HK-2 (cell line): ENCODE measurements around the gene BLTP3A.
A peak's percentile ranks its signal among the peaks of the same experiment; 100 is the strongest.
"Not testable (repeated sequence)": the region's sequence is repeated elsewhere in the genome, so short reads cannot be mapped to it uniquely, and the experiment has no call there.

Experiments used
- DNase-seq: peaks from one replicate; pipeline ENCODE4 v3.0.0-alpha.2; 2018; ENCODE audit not compliant: unreplicated experiment

The BLTP3A gene, protein sequence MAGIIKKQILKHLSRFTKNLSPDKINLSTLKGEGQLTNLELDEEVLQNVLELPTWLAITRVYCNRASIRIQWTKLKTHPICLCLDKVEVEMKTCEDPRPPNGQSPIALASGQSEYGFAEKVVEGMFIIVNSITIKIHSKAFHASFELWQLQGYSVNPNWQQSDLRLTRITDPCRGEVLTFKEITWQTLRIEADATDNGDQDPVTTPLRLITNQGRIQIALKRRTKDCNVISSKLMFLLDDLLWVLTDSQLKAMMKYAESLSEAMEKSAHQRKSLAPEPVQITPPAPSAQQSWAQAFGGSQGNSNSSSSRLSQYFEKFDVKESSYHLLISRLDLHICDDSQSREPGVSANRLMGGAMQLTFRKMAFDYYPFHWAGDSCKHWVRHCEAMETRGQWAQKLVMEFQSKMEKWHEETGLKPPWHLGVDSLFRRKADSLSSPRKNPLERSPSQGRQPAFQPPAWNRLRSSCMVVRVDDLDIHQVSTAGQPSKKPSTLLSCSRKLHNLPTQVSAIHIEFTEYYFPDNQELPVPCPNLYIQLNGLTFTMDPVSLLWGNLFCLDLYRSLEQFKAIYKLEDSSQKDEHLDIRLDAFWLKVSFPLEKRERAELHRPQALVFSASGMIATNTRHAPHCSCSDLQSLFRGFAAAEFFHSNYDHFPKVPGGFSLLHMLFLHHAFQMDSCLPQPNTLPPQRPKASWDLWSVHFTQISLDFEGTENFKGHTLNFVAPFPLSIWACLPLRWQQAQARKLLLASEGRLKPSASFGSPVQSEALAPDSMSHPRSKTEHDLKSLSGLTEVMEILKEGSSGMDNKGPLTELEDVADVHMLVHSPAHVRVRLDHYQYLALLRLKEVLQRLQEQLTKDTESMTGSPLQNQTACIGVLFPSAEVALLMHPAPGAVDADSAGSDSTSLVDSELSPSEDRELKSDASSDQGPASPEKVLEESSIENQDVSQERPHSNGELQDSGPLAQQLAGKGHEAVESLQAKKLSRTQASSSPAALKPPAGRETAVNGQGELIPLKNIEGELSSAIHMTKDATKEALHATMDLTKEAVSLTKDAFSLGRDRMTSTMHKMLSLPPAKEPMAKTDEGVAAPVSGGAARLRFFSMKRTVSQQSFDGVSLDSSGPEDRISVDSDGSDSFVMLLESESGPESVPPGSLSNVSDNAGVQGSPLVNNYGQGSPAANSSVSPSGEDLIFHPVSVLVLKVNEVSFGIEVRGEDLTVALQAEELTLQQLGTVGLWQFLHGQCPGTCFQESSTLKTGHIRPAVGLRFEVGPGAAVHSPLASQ (N-terminal part only)

DNA sequence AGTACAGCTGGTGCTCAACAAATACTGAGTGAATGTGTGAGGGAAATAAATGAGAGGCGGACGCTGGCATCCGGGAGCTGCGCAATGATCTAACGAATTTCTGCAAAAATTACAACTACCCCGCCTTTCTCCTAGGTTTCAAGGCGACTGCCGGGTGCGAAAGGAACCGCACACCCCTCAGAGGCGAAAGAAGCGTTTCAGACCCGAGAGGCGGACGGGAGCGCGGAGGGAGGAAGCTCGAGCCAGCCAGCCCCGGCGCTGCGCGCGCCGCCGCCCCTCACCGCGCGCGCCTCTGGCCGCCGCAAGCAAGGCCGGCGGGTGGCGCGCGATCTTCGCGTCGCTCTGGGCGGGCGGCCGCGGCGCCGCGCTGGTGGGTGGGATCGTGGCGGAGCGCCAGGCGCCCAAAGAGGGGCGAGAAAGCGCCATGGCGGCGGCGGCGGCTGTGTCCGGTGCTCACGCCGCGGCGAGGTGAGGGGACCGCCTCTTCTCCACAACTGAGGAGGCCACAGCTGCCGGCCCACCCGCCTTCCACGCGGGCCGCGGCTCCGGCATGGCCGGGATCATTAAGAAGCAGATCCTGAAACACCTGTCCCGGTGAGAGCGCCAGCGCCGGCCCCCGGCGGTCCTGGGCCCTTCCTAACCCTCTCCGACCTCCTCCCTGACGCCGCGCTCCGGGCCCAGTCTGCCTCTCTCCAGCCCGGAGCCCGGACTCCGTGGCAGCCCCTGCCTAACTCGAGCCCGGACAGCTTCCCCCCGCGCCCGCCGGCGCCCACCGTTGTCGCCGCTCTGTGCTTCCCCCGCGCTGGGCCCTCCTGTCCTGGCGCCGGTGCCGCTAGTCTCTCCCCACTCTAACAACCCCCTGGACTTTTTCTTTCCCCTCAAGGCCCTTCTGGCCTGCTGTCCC, at the start of gene BLTP3A:
Gene BLTP3A (plus strand): TSS at position 383 of the 904 bp plus-strand sequence. CDS start 168 bp downstream, at position 551.
- DNase-seq = peak; percentile 68

DNA sequence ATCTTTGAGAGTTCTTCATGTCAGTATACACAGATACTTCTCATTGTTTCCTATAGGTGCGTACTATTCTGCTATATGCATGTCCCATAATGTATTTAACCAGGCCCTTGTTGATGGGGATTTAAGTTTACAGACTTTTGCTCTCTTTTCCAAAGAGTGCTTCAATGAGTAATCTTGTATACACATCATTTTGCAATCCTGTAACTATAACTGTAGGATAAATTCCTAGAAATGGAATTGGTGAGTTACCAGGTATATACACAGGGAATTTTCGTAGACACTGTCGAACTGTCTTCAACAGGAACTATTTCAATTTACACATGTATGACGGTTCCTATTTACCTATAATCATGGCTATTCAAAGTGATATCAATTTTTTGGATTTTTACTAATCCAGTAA, 49.8 kb upstream of the BLTP3A start:
- no peak for DNase-seq

DNA sequence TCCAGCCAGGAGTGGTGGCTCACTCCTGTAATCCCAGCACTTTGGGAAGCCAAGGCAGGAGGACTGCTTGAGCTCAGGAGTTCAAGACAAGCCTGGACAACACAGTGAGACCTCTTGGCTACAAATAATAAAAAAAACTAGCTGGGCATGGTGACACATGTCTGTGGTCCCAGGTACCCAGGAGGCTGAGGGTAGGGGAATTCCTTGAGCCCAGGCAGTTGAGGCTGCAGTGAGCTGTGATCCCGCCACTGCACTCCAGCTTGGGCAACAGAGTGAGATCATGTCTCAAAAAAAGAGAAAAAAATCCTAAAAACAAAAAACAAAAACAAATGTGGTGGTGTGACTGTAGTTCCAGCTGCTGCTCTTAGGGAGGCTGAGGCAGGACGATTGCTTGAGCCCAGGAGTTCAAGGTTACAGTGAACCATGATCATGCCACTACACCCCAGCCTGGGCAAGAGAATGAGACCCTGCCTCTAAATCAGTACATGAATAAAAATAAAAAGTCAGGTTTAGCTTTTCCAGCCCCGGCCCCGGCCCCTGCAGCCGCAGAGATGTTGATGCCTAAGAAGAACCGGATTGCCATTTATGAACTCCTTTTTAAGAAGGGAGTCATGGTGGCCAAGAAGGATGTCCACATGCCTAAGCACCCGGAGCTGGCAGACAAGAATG, 48.1 kb upstream of the BLTP3A start:
- DNase-seq = no peak

DNA sequence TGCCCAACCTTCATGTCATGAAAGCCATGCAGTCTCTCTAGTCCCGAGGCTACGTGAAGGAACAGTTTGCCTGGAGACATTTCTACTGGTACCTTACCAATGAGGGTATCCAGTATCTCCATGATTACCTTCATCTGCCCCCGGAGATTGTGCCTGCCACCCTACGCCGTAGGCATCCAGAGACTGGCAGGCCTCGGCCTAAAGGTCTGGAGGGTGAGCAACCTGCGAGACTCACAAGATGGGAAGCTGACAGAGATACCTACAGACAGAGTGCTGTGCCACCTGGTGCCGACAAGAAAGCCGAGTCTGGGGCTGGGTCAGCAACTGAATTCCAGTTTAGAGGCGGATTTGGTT, 47.6 kb upstream of the BLTP3A start:
- DNase-seq = not testable (repeated sequence)

DNA sequence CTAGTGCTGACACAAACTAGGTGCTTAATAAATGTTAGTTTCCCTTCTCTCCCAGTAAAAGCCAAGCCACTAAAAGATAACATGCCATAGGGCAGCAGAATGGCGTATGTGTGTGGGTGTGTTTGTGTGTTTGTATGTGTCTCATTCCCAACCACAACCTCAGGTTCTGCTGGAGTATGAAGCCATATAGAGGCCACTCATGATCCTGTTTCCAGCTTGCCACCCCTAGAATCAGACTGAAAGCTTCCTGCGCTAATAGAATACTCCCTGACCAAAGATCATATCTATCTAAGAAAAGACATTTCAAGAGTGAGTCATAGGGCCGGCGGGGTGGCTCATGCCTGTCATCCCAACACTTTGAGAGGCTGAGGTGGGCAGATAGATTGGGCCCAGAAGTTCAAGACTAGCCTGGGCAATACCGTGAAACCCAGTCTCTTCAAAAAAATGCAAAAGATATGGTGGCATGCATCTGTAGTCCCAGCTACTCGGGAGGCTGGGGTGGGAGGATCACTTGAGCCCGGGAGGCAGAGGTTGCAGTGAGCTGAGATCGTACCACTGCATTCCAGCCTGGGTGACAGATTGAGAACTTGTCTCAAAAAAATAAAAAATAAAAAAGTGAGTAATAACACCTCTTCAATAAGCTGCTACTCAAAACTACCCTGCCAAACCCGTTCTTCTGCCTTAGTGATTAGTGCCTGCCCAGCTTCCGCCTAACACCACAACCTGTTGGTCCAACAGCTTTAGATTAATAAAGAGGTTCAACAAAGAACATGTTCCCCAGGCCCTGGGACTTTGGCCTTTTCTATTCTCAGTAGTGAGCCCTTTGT, 46.4 kb upstream of the BLTP3A start:
- no peak for DNase-seq

DNA sequence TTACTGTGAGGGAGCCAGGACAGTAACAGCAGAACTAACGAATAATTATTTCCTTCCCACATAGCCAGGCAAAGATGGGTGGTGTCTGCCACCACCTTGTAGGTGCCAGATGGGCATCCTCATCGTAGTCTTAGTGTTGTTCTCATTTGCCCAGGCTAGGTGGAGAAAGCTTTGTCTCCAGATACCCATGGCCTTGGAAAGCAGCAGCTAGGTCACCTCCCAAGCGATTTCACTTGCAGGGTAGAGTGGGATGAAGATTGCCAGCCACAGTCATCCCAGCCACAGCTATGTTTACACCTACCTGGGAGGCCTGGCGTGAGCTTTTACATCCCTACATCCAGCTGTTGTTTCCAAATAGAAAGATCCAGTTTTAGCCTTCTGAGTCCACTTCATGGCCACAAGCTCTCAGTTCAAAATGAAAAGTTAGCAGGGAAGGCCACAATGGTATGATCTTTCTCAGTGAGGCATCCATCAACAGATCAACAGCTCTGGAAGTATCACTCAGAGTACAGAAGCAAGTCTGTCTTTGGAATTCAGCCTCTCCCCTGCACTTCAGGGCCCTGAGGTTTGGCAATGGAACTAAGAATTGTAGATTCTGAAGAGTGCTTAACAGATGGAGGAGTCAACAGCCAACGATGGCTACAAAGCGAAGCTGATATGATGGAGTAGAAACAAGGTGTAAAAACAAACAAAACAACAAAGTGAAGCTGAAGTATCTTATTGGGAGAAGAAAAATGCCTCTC, 45.6 kb upstream of the BLTP3A start:
- DNase-seq = no peak

DNA sequence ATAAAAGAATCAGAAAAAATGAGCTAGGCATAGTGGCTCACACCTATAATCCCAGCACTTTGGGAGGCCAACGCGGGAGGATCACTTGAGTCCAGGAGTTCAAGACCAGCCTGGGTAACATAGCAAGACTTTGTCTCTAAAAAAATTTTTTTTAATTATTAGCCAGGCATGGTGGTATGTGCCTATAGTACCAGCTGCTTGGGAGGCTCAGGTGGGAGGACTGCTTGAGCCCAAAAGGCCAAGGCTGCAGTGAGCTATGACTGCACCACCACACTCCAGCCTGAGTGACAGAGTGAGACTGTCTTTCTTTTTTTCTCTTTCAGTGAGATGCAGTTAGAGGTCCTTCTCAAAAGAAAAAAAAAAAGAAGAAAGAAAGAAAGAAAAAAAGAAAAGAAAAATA, 43.1 kb upstream of the BLTP3A start:
- DNase-seq = no peak

DNA sequence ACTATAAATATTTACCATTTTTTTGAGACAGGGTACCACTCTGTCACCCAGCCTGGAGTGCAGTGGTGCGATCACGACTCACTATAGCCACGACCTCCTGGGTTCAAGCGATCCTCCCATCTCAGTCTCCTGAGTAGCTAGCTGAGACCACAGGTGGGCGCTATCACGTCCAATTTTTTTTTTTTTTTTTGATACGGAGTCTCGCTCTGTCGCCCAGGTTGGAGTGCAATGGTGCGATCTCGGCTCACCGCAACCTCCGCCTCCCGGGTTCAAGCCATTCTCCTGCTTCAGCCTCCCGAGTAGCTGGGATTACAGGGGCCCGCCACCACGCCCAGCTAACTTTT, 35.4 kb upstream of the BLTP3A start:
- DNase-seq = peak; percentile 20

DNA sequence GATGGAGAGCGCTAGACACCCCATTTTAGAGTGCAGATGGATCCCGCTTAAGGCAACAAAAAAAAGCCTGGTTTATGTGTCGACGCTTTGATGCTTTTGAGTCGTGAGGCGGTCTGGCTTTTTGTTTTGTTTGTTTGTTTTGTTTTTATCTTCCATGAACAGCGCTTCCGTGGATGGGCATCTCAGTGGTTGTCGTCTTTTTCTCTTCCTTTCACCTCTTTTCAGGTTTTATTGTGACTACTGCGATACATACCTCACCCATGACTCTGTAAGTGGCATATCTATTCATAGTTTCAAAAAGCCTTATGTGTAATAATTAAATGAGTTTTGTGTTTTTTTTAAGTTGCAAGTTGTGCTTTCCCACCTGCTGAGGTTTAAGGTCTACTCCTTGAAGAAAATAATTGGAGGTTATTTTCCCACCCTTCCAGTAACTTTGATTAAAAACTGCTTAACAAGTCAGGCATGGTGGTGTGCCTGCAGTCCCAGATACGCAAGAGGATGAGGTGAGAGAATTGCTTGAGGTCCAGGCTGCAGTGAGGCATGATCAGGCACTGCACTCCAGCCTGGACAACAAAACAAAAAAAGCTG, 34.1 kb upstream of the BLTP3A start:
- no peak for DNase-seq

DNA sequence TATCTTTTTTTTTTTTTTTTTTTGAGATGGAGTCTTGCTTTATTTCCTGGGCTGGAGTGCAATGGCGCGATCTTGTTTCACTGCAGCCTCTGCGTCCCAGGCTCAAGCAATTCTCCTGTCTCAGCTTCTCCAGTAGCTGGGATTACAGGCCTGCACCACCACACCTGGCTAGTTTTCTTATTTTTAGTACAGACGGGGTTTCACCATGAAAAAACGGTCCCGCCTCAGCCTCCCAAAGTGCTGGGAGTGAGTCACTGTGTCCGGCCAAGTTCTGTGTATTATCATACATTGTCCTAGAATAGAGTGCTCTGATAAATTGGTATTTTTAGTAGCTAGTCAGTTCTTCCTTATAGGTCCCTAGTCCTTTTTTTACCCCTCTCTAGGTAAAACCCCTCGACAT, 31.8 kb upstream of the BLTP3A start:
- no peak for DNase-seq

DNA sequence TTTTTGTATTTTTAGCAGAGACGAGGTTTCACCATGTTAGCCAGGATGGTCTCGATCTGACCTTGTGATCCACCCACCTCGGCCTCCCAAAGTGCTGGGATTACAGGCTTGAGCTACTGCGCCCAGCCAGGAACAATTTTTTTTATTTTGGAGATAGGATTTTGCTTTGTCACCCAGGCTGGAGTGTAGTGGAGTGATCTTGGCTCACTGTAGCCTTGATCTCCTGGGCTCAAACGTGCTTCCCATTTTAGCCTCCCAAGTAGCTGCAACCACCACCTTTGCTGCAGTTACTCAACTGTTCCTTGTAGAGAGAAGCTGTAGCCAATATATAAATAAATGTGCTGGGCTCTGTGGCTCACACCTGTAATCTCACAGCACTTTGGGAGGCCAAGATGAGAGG, 30.2 kb upstream of the BLTP3A start:
- DNase-seq = not testable (repeated sequence)

DNA sequence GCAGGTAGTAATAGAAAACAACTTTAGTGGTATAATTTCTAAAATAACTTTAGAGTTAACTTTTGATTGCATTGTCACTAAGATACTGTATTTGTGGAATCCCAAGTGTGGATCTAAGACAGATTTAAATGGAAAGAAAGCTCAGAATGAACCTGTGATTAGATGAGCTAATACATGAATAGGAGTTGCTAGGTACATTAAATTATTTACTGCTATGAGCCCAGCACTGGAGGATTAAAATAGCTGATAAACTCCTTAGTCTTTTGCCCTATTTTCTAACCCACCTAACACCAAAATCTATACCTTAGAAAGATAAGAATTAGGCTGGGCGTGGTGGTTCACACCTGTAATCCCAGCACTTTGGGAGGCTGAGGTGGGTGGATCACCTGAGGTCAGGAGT, 23.7 kb upstream of the BLTP3A start:
- DNase-seq = no peak

DNA sequence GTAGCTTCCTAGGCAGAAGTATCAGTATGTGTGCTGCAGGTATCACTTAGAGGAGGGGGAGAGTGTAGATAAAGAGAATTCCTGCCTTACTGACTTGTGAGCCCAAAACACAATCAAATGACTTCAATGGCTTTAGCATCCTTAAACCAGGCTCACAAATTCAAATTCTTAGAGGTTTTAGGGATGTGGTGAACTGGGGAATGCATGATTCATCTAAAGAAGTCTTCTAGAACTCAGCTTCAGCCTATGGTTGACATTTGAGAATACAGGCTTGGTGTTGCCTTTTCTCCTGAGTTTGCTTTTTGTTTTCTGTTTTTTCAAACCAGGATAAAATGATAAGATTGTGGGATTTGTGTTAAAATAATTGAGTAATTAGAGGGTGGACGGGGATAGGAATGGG, 20.2 kb upstream of the BLTP3A start:
- no peak for DNase-seq

DNA sequence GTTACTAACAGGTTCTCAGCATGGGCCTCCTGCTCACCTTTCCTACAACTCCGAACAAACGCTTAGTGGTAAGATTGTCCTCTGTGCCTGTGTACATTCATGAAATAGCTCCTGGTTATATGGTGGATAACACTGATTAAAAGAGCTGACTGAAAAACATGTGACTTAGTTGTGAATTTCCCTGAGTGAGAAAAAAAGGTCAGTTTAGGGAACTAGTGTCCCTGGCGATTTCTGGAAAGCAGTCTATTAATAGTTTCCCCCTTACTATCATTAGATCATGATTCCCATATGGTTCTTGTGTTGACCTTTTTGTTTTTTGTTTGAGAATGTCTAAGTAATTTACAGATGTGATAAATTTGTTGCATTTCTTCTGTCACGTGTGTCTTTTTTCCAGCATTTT, 18.9 kb upstream of the BLTP3A start:
- no peak for DNase-seq

DNA sequence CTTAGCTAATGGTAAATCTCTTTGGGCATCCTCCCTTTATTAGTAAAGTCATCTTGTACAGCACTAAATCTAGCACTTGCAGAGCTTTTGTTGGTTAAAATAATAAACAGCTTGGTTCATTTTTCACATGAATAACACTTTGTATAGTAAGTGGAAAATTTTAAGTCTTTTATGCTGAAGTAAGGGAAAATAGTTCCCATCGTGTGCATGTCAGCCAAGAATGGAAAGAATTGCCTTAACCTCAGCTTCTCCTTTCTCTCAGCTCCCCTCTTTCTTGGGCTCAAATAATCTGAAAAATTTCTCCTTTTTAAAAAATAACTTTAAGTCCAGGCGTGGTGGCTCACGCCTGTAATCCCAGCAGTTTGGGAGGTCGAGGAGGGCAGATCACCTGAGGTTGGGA, 18.0 kb upstream of the BLTP3A start:
- DNase-seq = no peak

DNA sequence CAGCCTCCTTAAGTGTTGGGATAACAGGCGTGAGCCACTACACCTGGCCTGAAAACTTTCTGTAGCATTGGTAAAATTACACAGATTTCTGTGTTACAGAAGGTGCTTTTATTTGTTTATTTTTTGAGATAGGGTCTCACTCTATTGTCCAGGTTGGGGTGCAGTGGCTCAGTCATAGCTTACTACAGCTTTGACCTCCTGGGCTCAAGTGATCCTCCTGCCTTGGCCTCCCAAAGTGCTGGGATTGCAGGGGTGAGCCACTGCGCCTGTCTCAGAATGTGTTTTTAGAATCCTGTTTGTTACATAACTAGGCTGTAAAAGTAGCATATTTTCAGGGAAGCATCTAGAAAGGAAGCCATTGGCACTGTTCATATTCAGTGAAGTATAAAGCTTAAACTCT, 16.9 kb upstream of the BLTP3A start:
- DNase-seq = no peak

DNA sequence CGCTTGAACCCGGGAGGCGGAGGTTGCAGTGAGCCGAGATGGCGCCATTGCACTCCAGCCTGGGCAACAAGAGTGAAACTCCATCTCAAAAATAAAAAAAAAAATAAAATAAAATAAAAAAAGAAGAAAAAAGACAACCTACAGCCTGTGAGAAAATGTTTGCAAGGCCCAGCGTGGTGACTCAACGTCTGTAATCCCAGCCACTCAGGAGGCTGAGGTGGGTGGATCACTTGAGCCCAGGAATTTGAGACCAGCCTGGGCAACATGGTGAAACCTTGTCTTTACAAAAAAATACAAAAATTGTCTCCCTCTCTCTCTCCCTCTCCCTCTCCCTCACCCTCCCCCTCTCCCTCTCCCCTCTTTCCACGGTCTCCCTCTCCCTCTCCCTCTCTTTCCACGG, 6.5 kb upstream of the BLTP3A start:
- not testable (repeated sequence) for DNase-seq

DNA sequence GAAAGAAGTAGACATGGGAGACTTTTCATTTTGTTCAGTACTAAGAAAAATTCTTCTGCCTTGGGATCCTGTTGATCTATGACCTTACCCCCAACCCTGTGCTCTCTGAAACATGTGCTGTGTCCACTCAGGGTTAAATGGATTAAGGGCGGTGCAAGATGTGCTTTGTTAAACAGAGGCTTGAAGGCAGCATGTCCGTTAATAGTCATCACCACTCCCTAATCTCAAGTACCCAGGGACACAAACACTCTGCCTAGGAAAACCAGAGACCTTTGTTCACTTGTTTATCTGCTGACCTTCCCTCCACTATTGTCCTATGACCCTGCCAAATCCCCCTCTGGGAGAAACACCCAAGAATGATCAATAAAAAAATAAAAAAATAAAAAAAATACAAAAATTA, 4.7 kb upstream of the BLTP3A start:
- not testable (repeated sequence) for DNase-seq

DNA sequence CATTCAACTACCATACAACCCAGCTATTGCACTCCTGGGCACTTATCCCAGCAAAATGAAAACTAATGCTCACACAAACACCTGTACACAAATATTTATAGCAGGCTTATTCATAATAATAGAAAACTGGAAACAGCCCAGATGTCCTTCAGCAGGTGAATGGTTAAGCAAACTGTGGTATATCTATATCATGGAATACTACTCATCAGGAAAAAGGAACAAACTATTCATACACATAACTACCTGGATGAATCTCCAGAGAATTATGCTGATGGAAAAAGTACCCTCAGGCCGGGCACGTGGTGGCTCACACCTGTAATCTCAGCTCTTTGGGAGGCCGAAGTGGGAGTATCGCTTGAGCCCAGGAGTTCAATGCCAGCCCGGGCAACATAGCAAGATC, 3.8 kb upstream of the BLTP3A start:
- DNase-seq = no peak
